Measurements from ENCODE around the gene MRPS6. TPM values are rescaled to one million over a fixed set of nuclear protein-coding genes. Genes with fewer than 3 reads are reported as not detected.
A peak's percentile ranks its signal among the peaks of the same experiment; 100 is the strongest.

Gene MRPS6
- total RNA-seq, 4 donors from 2014 or later = 23.9 to 65.8 (median 31.6) TPM

DNA sequence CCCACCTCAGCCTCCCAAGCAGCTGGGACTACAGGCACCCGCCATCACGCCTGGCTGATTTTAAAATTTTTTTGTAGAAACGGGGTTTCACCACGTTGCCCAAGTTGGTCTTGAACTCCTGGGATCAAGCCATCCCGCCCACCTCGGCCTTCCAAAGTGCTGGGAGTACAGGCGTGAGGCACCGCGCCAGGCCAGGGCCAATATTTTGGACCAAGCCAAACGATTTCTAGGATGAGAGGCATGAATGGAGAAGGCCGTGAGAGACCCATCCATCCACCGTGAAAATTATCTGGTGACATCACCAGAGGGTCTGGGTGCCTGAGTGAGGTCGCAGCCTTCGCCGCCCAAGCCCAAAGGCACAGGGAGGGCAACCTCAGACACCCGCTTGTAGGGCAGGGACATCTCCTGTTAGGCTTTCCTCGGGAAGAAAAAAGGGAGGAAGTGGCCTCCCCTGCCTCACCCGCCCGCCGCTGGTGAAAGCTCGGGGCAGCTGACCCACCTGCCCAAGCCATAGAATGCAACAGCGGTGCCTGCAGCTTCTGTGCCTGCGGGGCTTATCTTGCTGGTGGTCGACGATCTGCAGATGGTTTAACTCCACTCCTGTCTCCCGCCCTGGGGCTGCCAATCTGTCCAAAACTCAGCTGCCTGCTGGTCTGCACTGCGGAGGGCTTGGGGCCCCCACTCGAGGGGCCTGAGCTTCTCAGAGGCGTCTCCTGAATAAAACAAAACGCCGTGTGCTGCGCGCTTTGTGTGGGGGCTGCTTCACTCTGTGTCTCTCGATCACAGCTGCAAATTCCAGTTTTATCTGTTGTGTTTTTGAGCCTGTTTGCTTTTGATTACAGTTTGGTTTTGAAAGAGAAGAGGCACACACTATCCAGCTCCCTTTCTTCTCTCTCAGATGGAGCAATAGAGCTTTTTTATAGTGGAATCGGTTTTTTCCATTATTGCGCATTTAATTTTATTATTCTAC, 85.8 kb downstream of the MRPS6 start:
- DNase-seq (ENCODE audit: low spot score in 2 of 2) = no peak
- WGBS, 2 donors = 93 to 94% methylated on average over 33 to 36 of the region's 36 CpGs
- intact Hi-C loops (cut with DNase I; ENCODE audit: low total_unique reads) = no loop called here
- no peak overlapping the region for H3K4me3 ChIP-seq (ENCODE audit: low read depth, poor library complexity, severe bottlenecking)
- TF ChIP-seq, protein P1, sequence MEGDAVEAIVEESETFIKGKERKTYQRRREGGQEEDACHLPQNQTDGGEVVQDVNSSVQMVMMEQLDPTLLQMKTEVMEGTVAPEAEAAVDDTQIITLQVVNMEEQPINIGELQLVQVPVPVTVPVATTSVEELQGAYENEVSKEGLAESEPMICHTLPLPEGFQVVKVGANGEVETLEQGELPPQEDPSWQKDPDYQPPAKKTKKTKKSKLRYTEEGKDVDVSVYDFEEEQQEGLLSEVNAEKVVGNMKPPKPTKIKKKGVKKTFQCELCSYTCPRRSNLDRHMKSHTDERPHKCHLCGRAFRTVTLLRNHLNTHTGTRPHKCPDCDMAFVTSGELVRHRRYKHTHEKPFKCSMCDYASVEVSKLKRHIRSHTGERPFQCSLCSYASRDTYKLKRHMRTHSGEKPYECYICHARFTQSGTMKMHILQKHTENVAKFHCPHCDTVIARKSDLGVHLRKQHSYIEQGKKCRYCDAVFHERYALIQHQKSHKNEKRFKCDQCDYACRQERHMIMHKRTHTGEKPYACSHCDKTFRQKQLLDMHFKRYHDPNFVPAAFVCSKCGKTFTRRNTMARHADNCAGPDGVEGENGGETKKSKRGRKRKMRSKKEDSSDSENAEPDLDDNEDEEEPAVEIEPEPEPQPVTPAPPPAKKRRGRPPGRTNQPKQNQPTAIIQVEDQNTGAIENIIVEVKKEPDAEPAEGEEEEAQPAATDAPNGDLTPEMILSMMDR (IDR thresholded peaks at IDR 0.05) = no peak
- TF ChIP-seq POLR2A (IDR thresholded peaks at IDR 0.05) = no peak

DNA sequence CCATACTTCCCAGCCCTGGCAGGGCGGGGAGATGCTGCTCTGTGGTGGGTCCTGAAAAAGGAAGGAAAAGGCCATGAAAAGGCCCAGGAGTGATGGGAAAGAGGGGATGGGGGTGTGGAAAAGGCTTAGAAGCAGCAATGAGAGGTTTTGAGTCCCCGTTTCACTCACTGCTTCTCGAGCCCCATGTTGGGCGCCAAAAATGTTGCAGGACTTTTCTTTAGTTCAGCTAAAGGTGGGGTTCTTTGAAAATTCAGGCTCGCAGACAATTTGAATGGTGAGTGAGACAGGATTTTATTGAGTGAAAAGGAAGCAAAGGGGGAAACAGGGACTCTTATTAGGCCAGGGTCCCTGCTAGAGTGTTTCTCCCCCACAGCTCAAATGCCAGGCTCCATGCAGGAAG, 93.1 kb downstream of the MRPS6 start:
- intact Hi-C loops (cut with DNase I; ENCODE audit: low total_unique reads) = no loop called here
- WGBS, 2 donors = 89 to 91% methylated on average over 5 of the region's 5 CpGs

DNA sequence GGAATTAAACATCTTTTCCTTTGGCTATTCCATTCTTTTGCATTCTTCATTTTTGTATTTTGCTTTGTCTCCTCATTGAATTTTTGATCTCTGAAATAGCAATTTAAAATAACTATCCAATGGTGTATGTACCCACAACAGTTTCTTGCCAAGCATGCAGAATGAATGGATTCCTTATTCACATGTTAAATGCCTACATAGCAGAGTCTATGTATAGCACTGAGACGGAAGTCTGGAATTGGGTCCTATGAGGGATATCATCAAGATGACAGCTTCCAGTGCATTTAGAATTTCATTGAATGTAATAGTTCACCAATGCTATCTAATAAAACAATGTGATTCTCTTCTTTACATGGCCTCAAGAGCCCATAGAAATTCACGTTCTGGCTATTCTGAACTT, 97.5 kb downstream of the MRPS6 start:
- no peak overlapping the region for H3K4me3 ChIP-seq (ENCODE audit: low read depth, poor library complexity, severe bottlenecking)
- no peak for DNase-seq (ENCODE audit: low spot score in 2 of 2)
- WGBS, 2 donors = 88 to 93% methylated on average over 2 of the region's 2 CpGs
- TF ChIP-seq, protein P1 (IDR thresholded peaks at IDR 0.05) = no peak
- no peak for TF ChIP-seq POLR2A (IDR thresholded peaks at IDR 0.05)
- intact Hi-C loops (cut with DNase I; ENCODE audit: low total_unique reads) = no loop called here

More for the DNA sequence above, 93.1 kb downstream of the MRPS6 start:
- peak in 1 of 2 donors; percentile 8 for DNase-seq (ENCODE audit: low spot score in 2 of 2)
- no peak for TF ChIP-seq POLR2A (IDR thresholded peaks at IDR 0.05)
- TF ChIP-seq, protein P1 (IDR thresholded peaks at IDR 0.05) = no peak
- H3K4me3 ChIP-seq (ENCODE audit: low read depth, poor library complexity, severe bottlenecking) = no peak overlapping the region

DNA sequence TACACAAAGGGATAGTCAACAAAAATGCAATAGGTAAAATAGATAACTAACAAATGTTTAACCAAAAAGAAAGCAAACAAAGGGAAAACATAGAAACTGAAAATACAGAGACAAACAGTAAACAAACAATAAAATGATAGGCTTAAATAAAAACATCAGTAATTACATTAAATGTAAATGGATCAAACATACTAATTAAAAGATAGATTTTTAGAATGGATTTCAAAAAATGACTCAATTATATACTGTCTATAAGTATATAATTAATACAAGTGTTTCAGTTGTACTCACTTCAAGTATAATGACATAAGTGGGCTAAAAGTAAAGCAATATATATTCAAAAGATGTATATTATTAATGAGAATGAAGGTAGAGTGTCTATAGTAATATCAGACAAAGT, 101.1 kb downstream of the MRPS6 start:
- no peak overlapping the region for H3K4me3 ChIP-seq (ENCODE audit: low read depth, poor library complexity, severe bottlenecking)
- no peak for DNase-seq (ENCODE audit: low spot score in 2 of 2)
- intact Hi-C loops (cut with DNase I; ENCODE audit: low total_unique reads) = no loop called here
- TF ChIP-seq POLR2A (IDR thresholded peaks at IDR 0.05) = no peak
- TF ChIP-seq, protein P1 (IDR thresholded peaks at IDR 0.05) = no peak

DNA sequence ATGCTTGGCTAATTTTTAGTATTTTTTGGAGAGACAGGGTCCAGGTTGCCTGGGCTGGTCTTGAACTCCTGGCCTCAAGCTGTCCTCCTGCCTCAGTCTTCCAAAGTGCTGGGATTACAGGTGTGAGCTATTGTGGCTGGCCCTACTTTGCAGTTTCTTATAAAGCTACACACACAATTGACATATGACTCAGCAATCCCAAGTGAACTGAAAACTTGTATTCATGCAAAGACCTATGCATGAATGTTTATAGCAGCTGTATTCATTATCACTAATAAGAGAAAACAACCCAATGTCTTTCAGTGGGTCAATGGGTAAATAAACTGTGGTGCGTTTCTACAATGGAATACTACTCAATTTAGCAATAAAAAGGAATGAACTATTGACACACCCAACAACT, 103.1 kb downstream of the MRPS6 start:
- 31 to 73% methylated on average over 1 of the region's 1 CpG for WGBS, 2 donors
- no peak for DNase-seq (ENCODE audit: low spot score in 2 of 2)
- no peak overlapping the region for H3K4me3 ChIP-seq (ENCODE audit: low read depth, poor library complexity, severe bottlenecking)
- intact Hi-C loops (cut with DNase I; ENCODE audit: low total_unique reads) = no loop called here
- TF ChIP-seq, protein P1 (IDR thresholded peaks at IDR 0.05) = no peak
- no peak for TF ChIP-seq POLR2A (IDR thresholded peaks at IDR 0.05)
